GM23248 (cell line): Measurements from ENCODE around the gene NHERF2.

Source experiments
- EZH2 ChIP-seq: fragments of 200-600 bp; sonication (generic); IDR thresholded peaks from 2 replicates; pipeline ENCODE4 v1.6.1; 2018; ENCODE audit warnings: antibody characterized with exemption, mild to moderate bottlenecking; ENCODE audit not compliant: insufficient read depth, poor library complexity, severe bottlenecking
- EZH2phosphoT487 ChIP-seq: fragments of 200-600 bp; sonication (generic); IDR thresholded peaks from 2 replicates; pipeline ENCODE4 v1.6.1; 2018; ENCODE audit warnings: antibody characterized with exemption, moderate library complexity, mild to moderate bottlenecking, low read depth; ENCODE audit not compliant: insufficient read depth

- TF ChIP-seq EZH2phosphoT487 (no peak), EZH2 (no peak)
Measured at GRCh38 chr16:2083409-2083808, 56.7 kb downstream of the NHERF2 start.
